ENCODE results near the gene EPHA6. TPM values are rescaled to one million over a fixed set of nuclear protein-coding genes. Genes with fewer than 3 reads are reported as not detected.

Gene EPHA6
- total RNA-seq, 1 donor from 2014 or later: not detected

DNA sequence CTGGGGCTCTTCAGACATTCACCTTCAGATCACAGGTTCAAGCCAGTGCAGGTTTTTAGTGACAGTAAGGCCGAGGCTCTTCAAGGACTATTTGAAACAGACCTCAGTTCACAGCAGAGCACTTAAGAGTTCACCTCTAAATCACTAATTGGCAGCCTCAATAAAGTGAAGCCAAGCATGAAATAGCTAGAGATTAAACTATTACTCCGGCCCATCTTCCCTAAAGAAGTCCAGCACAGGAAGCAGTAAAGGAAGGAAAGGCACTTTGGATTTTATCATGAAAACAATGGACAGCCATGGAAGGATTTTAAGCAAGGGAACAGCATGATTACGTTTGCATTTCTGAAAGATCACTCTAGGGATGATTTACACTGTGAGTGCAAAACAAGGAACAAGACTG lies 922.5 kb downstream of the EPHA6 start:
- Histone ChIP-seq H3K9me3 (no peaks in the 10 kb centered on the region), H3K4me1 (no peaks in the 10 kb centered on the region), H3K36me3 (no peaks in the 10 kb centered on the region), H3K4me3 (no peak overlapping the region), H3K27ac (no peak overlapping the region), H3K27me3 (no peaks in the 10 kb centered on the region)
- no peak for DNase-seq (ENCODE audit: low spot score in 2 of 2)
- TF ChIP-seq, protein P1, sequence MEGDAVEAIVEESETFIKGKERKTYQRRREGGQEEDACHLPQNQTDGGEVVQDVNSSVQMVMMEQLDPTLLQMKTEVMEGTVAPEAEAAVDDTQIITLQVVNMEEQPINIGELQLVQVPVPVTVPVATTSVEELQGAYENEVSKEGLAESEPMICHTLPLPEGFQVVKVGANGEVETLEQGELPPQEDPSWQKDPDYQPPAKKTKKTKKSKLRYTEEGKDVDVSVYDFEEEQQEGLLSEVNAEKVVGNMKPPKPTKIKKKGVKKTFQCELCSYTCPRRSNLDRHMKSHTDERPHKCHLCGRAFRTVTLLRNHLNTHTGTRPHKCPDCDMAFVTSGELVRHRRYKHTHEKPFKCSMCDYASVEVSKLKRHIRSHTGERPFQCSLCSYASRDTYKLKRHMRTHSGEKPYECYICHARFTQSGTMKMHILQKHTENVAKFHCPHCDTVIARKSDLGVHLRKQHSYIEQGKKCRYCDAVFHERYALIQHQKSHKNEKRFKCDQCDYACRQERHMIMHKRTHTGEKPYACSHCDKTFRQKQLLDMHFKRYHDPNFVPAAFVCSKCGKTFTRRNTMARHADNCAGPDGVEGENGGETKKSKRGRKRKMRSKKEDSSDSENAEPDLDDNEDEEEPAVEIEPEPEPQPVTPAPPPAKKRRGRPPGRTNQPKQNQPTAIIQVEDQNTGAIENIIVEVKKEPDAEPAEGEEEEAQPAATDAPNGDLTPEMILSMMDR (IDR thresholded peaks at IDR 0.05): no peak
- intact Hi-C loops (cut with DNase I): no loop called here

DNA sequence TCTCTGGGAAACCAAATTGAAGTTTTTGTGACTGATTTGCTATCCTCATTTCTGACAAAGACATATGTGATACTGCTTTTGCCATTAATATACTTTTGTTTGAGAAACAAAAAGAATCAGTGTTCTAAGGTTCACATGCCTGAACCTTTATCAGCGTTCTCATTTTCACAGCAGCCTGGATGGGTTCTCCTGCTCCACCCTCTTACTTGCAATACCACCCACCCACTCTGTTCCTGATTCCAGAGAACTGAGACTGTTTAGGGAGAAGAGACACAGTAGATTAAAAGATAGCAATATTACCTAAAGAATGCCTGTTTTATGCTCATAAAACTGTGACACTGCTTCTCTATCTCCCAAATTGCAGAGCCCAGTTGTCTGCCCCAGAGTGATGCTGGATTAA lies 924.4 kb downstream of the EPHA6 start:
- no peaks in the 10 kb centered on the region for H3K9me3 ChIP-seq
- no peak overlapping the region for H3K27ac ChIP-seq
- intact Hi-C loops (cut with DNase I): no loop called here
- H3K4me3 ChIP-seq: no peak overlapping the region
- H3K27me3 ChIP-seq: no peaks in the 10 kb centered on the region
- DNase-seq (ENCODE audit: low spot score in 2 of 2): no peak
- H3K36me3 ChIP-seq: no peaks in the 10 kb centered on the region
- no peaks in the 10 kb centered on the region for H3K4me1 ChIP-seq
- TF ChIP-seq, protein P1 (IDR thresholded peaks at IDR 0.05): no peak

DNA sequence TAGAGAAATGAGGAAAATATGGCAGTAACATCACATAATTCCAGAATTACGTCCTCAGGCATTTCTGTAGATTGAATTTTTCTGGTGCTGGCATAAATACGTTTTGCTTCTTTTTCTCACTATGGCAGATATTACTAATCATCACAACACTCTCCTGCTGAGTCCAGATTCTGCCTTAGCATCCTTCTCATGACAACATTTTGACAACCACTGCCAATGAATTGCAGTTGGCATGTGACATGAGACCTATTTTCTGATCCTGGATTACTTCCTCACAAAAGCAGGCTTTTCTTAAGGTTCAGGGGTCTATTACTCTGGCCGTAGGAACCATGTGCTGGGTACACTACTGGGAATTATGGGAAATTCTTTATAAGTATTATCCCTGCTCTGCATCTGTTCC lies 927.6 kb downstream of the EPHA6 start:
- intact Hi-C loops (cut with DNase I): no loop called here
- H3K4me1 ChIP-seq: no peaks in the 10 kb centered on the region

DNA sequence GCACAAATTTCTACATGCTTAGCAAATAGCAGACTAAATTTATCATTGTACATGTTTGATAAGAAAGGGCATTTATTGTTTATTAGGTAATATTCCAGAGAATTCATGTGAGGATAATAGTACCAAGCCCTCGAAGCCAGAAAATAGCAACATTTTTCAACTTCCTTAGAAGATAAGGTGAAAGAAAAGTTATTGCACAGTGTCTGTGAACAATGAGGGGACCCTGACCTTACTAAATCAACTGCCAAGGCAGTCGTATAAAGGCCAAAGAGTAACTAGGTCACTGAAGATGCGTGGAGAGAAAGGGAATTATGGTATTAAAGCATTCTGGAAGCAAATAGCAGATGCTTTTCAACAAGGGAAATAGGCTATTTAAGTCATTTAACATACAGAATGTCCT lies 929.9 kb downstream of the EPHA6 start:
- no peaks in the 10 kb centered on the region for H3K4me1 ChIP-seq
- H3K9me3 ChIP-seq: no peaks in the 10 kb centered on the region
- TF ChIP-seq, protein P1 (IDR thresholded peaks at IDR 0.05): no peak
- no peak overlapping the region for H3K4me3 ChIP-seq
- H3K27me3 ChIP-seq: no peaks in the 10 kb centered on the region
- no peaks in the 10 kb centered on the region for H3K36me3 ChIP-seq
- no peak overlapping the region for H3K27ac ChIP-seq
- intact Hi-C loops (cut with DNase I): no loop called here
- no peak for DNase-seq (ENCODE audit: low spot score in 2 of 2)

More for the DNA sequence above, 927.6 kb downstream of the EPHA6 start:
- Histone ChIP-seq H3K9me3 (no peaks in the 10 kb centered on the region), H3K4me3 (no peak overlapping the region), H3K27ac (no peak overlapping the region), H3K36me3 (no peaks in the 10 kb centered on the region), H3K27me3 (no peaks in the 10 kb centered on the region)
- no peak for DNase-seq (ENCODE audit: low spot score in 2 of 2)
- TF ChIP-seq, protein P1 (IDR thresholded peaks at IDR 0.05): no peak

DNA sequence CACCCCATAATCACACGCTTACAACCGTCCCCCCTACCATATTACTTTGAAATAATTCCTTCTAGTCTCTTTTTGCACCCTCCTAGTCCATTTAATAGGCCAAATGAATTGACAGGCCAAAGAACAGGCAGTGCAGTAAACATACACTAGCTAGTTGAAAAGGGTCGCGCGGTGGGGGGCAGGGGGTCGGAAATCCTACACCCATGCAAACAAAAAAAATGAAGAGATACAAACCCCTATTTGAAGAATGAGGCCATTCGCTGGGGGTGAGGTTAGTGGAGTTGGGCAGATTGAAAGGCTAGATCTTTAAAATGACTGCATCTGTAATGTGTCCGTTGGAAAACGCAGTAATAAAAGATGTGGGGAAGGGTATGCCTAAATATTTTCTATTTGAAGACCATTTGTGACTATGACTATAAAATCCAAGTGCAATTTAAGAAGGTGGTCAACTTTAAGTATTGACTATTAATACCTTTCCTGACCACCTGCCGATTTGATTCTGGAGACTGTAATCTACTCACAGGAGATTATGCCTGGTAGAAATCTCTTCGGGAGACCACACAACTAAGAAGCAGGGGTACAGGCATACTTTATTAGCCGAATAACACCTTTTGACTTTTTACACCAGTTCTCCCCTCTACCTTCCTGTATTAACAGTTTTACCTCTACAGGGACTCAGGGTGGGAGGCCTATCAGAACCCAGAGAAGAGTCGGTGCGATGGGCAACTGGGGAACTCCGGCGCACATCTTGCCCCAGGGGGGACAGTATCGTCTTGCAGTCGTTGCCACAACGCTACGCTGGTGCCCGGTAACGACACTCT lies 949.4 kb downstream of the EPHA6 start:
- intact Hi-C loops (cut with DNase I): loop anchor here (2.0 to 10.0 kb wide), 2 partner anchors 59 to 761 kb away; partner anchors contain the start of genes CLDND1 and CRYBG3
- H3K27ac ChIP-seq: peak overlapping the region; percentile 51 to 70
- no peaks in the 10 kb centered on the region for H3K27me3 ChIP-seq
- no peak for DNase-seq (ENCODE audit: low spot score in 2 of 2)
- peak overlapping the region; percentile 72 to 86 for H3K4me3 ChIP-seq
- H3K36me3 ChIP-seq: no peaks in the 10 kb centered on the region
- TF ChIP-seq, protein P1 (IDR thresholded peaks at IDR 0.05): no peak
- H3K4me1 ChIP-seq: peaks cover 0 to 5% of the 10 kb centered on the region in 2 donors
- no peaks in the 10 kb centered on the region for H3K9me3 ChIP-seq
